ENCODE results near the gene DEPDC1B. TPM values are rescaled to one million over a fixed set of nuclear protein-coding genes. Genes with fewer than 3 reads are reported as not detected.
"Not testable (repeated sequence)": the region's sequence is repeated elsewhere in the genome, so short reads cannot be mapped to it uniquely, and the experiment has no call there.

DEPDC1B gene
- total RNA-seq, 4 donors from 2014 or later = 0.49 to 1.9 (median 1.3) TPM

GRCh38 chr5:60722416-60722815 lies 22.4 kb upstream of the DEPDC1B start:
- H3K9me3 ChIP-seq = no peaks in the 10 kb centered on the region
- intact Hi-C loops (cut with DNase I) = no loop called here
- no peak overlapping the region for H3K27ac ChIP-seq
- H3K27me3 ChIP-seq = no peaks in the 10 kb centered on the region
- no peaks in the 10 kb centered on the region for H3K36me3 ChIP-seq
- H3K4me1 ChIP-seq = no peaks in the 10 kb centered on the region
- no peak for DNase-seq
- TF ChIP-seq CTCF (IDR thresholded peaks at IDR 0.05) = no peak
- TF ChIP-seq POLR2A (IDR thresholded peaks at IDR 0.05) = no peak
- no peak overlapping the region for H3K4me3 ChIP-seq (replicated peaks in 1 of 3)
- 56 to 62% methylated on average over 6 of the region's 6 CpGs for WGBS, 2 donors

GRCh38 chr5:60719329-60719728 lies 19.4 kb upstream of the DEPDC1B start:
- intact Hi-C loops (cut with DNase I) = no loop called here
- TF ChIP-seq CTCF (IDR thresholded peaks at IDR 0.05) (no peak), POLR2A (IDR thresholded peaks at IDR 0.05) (no peak)
- Histone ChIP-seq H3K27ac (no peak overlapping the region), H3K36me3 (no peaks in the 10 kb centered on the region), H3K27me3 (no peaks in the 10 kb centered on the region), H3K4me1 (no peaks in the 10 kb centered on the region), H3K4me3 (replicated peaks in 1 of 3) (no peak overlapping the region), H3K9me3 (no peaks in the 10 kb centered on the region)
- DNase-seq = no peak

GRCh38 chr5:60718166-60718892 lies 18.4 kb upstream of the DEPDC1B start:
- TF ChIP-seq POLR2A (IDR thresholded peaks at IDR 0.05) = no peak
- no peak for TF ChIP-seq CTCF (IDR thresholded peaks at IDR 0.05)
- Histone ChIP-seq H3K9me3 (no peaks in the 10 kb centered on the region), H3K27ac (no peak overlapping the region), H3K27me3 (no peaks in the 10 kb centered on the region), H3K36me3 (no peaks in the 10 kb centered on the region), H3K4me1 (no peaks in the 10 kb centered on the region), H3K4me3 (replicated peaks in 1 of 3) (no peak overlapping the region)
- intact Hi-C loops (cut with DNase I) = no loop called here
- WGBS, 2 donors = 87% methylated on average over 3 of the region's 3 CpGs
- DNase-seq = no peak

GRCh38 chr5:60715201-60715928 lies 15.4 kb upstream of the DEPDC1B start:
- DNase-seq; H3K27ac ChIP-seq; H3K4me1 ChIP-seq; H3K4me3 ChIP-seq (replicated peaks in 1 of 3); intact Hi-C loops (cut with DNase I); H3K36me3 ChIP-seq; H3K9me3 ChIP-seq; H3K27me3 ChIP-seq: not testable (repeated sequence)
- 83 to 100% methylated on average over 1 to 3 of the region's 3 CpGs for WGBS, 2 donors

GRCh38 chr5:60712950-60713349 lies 13.0 kb upstream of the DEPDC1B start:
- H3K4me1 ChIP-seq = no peaks in the 10 kb centered on the region
- H3K9me3 ChIP-seq = no peaks in the 10 kb centered on the region
- H3K4me3 ChIP-seq (replicated peaks in 1 of 3) = no peak overlapping the region
- H3K27ac ChIP-seq = no peak overlapping the region
- 94 to 96% methylated on average over 5 of the region's 5 CpGs for WGBS, 2 donors
- DNase-seq = no peak
- TF ChIP-seq POLR2A (IDR thresholded peaks at IDR 0.05) = no peak
- H3K36me3 ChIP-seq = no peaks in the 10 kb centered on the region
- no peaks in the 10 kb centered on the region for H3K27me3 ChIP-seq
- intact Hi-C loops (cut with DNase I) = no loop called here

- H3K27me3 ChIP-seq; H3K36me3 ChIP-seq; DNase-seq; intact Hi-C loops (cut with DNase I); H3K4me3 ChIP-seq (replicated peaks in 1 of 3); H3K9me3 ChIP-seq; H3K4me1 ChIP-seq; H3K27ac ChIP-seq: not testable (repeated sequence)
- 79 to 85% methylated on average over 3 of the region's 3 CpGs for WGBS, 2 donors
These were observed 11.9 kb upstream of the DEPDC1B start for GRCh38 chr5:60711892-60712291.
